Cardiac fibroblast (primary cell): Measurements from ENCODE around the gene ABCD3.
"Not testable (repeated sequence)": the region's sequence is repeated elsewhere in the genome, so short reads cannot be mapped to it uniquely, and the experiment has no call there.

Source experiments
- DNase-seq, 2 donors: peaks; one replicate each; pipeline versions ENCODE4 v3.0.0 to v3.0.0-alpha.2; 2010; ENCODE audit warnings: low read depth in 2 of 2
- H3K4me3 ChIP-seq, 2 donors: replicated peaks in 1 of 2; 1 replicate in 1 of 2; 2 replicates in 1 of 2; pipeline ENCODE4 v1.5.1; 2011; ENCODE audit warnings: low read depth in 2 of 2, low read length in 2 of 2, mild to moderate bottlenecking in 2 of 2, moderate library complexity in 1 of 2
- CTCF ChIP-seq: IDR thresholded peaks from one replicate; pipeline ENCODE4 v1.5.1; 2011; ENCODE audit warnings: low read depth, mild to moderate bottlenecking, low read length, inconsistent platforms

The ABCD3 gene

DNA sequence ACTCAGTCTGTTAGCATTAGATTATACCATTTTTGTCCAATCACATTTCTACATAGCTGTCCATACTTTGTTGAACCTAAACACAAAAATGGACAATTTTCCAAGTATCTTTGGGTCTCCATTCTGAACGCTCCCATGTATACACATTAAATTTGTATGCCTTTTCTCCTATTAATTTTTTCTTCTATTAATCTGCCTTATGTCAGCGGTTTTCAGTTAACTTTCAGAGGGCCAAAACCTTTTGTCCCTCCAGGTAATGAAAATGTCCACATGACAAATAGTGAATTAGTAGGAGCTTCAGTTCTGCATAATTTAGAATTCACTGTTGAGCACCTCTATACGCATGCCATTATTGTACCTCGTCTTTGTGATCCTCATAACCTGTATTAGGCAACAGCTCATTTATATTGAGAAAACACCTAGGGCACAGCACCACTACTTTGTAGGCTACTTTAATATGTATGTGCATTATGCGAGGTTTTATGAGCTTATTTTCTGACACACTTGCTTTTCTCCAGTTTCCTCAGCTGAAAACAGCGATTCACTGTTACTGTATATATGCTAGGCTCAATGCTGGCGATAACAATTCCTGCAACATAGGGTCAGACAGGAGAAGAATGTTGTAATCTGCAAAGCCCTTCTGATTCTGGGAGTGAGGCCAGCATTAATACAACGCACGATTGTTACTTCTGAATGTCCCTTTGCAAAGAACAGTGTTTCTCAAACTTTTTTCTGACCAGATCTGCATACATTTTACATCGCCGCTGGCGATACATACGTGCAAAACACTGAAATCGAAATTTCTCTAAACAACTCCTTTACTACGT, 1.1 kb upstream of the ABCD3 start:
- peak overlapping the region; percentile 49 to 90 for H3K4me3 ChIP-seq
- DNase-seq = peak; percentile 77 to 88
- TF ChIP-seq CTCF = no peak

GRCh38 chr1:94417728-94417977, 536 bp upstream of the ABCD3 start:
- no peak for DNase-seq
- TF ChIP-seq CTCF = no peak
- H3K4me3 ChIP-seq = peak overlapping the region; percentile 49 to 90

DNA sequence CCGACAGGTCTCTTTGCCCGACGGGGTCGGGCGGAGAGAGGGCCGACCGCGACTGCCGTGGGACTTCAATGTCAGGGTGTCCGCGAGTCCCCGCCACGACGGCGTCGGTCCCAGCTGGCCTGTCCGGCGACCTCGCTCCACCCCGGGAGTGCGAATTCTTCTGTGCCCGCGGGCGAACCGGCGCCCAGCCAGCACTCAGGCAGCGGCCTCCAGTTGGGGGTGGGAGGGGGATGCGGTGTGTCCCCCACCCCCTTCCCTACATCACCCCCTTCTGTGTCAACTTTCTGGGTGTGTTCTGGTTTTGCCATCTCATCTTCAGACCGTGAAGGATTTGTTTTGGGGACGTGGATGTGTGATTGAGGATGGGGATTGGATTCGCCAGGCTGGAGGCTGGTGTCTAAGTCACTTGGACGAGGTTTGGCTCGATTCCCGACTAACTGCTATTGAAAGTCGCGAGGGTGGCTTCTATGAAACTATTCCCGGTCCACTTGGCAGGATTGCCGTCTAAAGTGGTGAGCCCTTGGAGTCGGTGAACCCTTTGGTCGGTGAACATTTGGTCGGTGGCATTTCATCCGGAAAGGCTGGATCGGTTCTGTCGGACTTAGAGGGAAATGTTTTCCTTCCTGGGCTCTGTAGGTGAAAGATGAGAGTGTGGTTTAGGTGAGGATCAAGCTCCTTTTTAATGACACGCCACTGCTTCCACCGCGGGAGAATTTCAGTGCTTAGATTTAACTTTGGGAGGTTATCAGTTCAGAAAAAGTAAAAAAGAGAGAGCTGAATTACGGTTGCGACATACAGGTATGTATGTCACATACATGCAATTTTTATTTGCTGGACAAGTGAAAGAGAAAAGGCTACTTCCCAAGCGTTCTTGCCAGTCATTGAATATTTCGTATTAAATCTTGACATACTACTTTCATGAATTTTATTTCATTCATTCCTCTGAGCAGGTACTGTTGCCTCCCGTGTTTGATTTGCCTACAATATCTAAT, 771 bp downstream of the ABCD3 start:
- H3K4me3 ChIP-seq = peak overlapping the region; percentile 86 to 90
- peak; percentile 47 to 52 for DNase-seq
- no peak for TF ChIP-seq CTCF

GRCh38 chr1:94422115-94422820, 4.1 kb downstream of the ABCD3 start:
- H3K4me3 ChIP-seq = no peak overlapping the region
- no peak for TF ChIP-seq CTCF
- no peak for DNase-seq

DNA sequence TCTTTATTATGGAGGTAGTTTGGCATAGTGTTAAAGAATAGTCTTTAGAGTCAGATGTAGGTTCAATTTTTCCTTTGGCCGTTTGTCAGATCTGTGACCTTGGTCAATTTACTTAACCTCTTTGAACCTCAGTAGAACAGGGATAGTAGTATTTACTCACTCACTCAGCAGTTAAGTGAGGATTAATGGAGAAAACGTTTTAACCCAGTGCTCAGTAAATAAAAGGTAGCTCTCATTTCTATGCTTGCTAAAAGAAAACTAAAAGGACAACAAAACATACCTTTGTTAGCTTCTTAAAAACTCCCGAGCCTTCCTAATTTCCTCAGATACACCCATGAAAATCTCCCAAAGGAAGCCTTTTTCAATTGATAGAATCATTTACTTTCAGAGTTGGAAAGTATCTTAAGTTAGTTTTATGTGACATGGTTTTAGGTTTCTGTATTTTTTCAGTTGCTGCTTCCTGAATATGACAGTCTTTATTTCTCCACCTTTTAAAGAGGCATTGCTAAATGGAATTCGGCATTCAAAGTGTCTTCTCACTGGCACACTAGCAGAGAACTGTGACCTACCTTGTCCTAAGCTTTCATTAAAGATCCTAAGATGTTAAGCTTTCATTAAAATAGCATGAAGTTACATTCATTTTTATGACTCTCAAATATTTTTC, 7.8 kb downstream of the ABCD3 start:
- no peak overlapping the region for H3K4me3 ChIP-seq
- DNase-seq = no peak
- no peak for TF ChIP-seq CTCF

GRCh38 chr1:94426485-94426870, 8.3 kb downstream of the ABCD3 start:
- not testable (repeated sequence) for DNase-seq, H3K4me3 ChIP-seq
